WTC11 (cell line): Measurements from ENCODE around the gene AP1S1. TPM values are rescaled to one million over a fixed set of nuclear protein-coding genes. Genes with fewer than 3 reads are reported as not detected.

Experiments
- ATAC-seq: fragments of 200-7000 bp; cut with Tn5 transposase; 2 replicates; pipeline ENCODE4 v1.10.0; 2021; ENCODE audit warnings: mild to moderate bottlenecking, moderate library complexity
- CTCF ChIA-PET: fragments of 300-600 bp; sonication (Branson Sonifier 250); formaldehyde crosslinking; loops from one replicate; lab custom pipeline; 2021; ENCODE audit warnings: antibody characterized with exemption; lab: Charles Lee
- POLR2A ChIA-PET: fragments of 350-600 bp; sonication (Branson Sonifier 250); formaldehyde crosslinking; loops from one replicate; lab custom pipeline; 2021; ENCODE audit warnings: antibody characterized with exemption; lab: Charles Lee
- DNase-seq: peaks from one replicate; pipeline ENCODE4 v3.0.0; 2021; ENCODE audit warnings: low spot score
- H3K27ac Mint-ChIP-seq: 2 replicates; pipeline ENCODE4 v1.8.0; 2021; ENCODE audit warnings: mixed read lengths
- H3K27me3 Mint-ChIP-seq: 2 replicates; pipeline ENCODE4 v1.8.0; 2021; ENCODE audit warnings: low read depth, mild to moderate bottlenecking, moderate library complexity, mixed read lengths
- H3K36me3 Mint-ChIP-seq: 2 replicates; pipeline ENCODE4 v1.8.0; 2021; ENCODE audit warnings: mixed read lengths
- H3K4me1 Mint-ChIP-seq: 2 replicates; pipeline ENCODE4 v1.8.0; 2022; ENCODE audit warnings: mixed read lengths
- H3K4me3 Mint-ChIP-seq: 2 replicates; pipeline ENCODE4 v1.8.0; 2021; ENCODE audit warnings: mild to moderate bottlenecking, moderate library complexity, mixed read lengths
- H3K9me3 Mint-ChIP-seq: 2 replicates; pipeline ENCODE4 v1.8.0; 2021; ENCODE audit warnings: mixed read lengths
- ZBTB21 ChIP-seq: sonication (generic); formaldehyde crosslinking; IDR thresholded peaks from 2 replicates; pipeline ENCODE4 v1.8.1; 2023; ENCODE audit warnings: mild to moderate bottlenecking, missing genetic modification reagents, borderline replicate concordance
- total RNA-seq: library from RNA; stranded (reverse); gene quantifications from 3 replicates; pipeline ENCODE4 v1.2.3, GENCODE V29; 2021
- TF ChIP-seq, protein P1 (sequence below): sonication (generic); formaldehyde crosslinking; IDR thresholded peaks from 2 replicates; pipeline ENCODE4 v1.8.1; 2022; ENCODE audit warnings: missing genetic modification reagents, borderline replicate concordance
- TF ChIP-seq, protein P2 (sequence below): sonication (generic); formaldehyde crosslinking; IDR thresholded peaks from 2 replicates; pipeline ENCODE4 v1.8.1; 2023; ENCODE audit warnings: mild to moderate bottlenecking, missing genetic modification reagents, moderate library complexity
- TF ChIP-seq, protein P3 (sequence below): sonication (generic); formaldehyde crosslinking; IDR thresholded peaks from 2 replicates; pipeline ENCODE4 v1.8.0; 2022; ENCODE audit warnings: mild to moderate bottlenecking, missing genetic modification reagents
- TF ChIP-seq, protein P4 (sequence below): sonication (generic); formaldehyde crosslinking; IDR thresholded peaks from 2 replicates; pipeline ENCODE4 v1.8.0; 2022; ENCODE audit warnings: mild to moderate bottlenecking, missing genetic modification reagents
- TF ChIP-seq, protein P5 (sequence below): sonication (generic); formaldehyde crosslinking; IDR thresholded peaks from 2 replicates; pipeline ENCODE4 v1.8.1; 2023; ENCODE audit warnings: mild to moderate bottlenecking, missing genetic modification reagents, moderate library complexity
- TF ChIP-seq, protein P6 (sequence below): sonication (generic); formaldehyde crosslinking; IDR thresholded peaks from 2 replicates; pipeline ENCODE4 v1.8.0; 2023; ENCODE audit warnings: mild to moderate bottlenecking, missing genetic modification reagents
- TF ChIP-seq, protein P7 (sequence below): fragments of 250-450 bp; sonication (Bioruptor Pico); IDR thresholded peaks from 2 replicates; pipeline ENCODE4 v1.8.0; 2021; ENCODE audit warnings: mild to moderate bottlenecking

The AP1S1 gene
- total RNA-seq, 1 experiment from 2014 or later, result 60.7 TPM

DNA sequence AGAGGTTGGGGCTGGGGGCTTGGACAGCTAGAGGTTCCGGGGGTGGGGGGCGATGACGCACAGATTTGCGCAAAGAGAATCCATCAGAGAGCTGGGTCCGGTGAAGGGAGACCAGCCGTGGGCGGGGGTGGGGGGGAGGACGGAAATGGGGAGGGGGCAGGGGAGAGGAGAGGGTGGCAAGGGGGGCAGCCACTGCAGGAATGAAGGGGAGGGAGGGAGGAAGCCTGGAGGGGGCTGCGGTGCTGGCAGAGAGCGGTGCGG is 12.3 kb downstream of the AP1S1 start:
- peak overlapping the region; percentile 81 for H3K4me3 Mint-ChIP-seq
- DNase-seq (no peak), ATAC-seq (no peak)
- H3K36me3 Mint-ChIP-seq, result no peaks in the 10 kb centered on the region
- TF ChIP-seq, protein P1, sequence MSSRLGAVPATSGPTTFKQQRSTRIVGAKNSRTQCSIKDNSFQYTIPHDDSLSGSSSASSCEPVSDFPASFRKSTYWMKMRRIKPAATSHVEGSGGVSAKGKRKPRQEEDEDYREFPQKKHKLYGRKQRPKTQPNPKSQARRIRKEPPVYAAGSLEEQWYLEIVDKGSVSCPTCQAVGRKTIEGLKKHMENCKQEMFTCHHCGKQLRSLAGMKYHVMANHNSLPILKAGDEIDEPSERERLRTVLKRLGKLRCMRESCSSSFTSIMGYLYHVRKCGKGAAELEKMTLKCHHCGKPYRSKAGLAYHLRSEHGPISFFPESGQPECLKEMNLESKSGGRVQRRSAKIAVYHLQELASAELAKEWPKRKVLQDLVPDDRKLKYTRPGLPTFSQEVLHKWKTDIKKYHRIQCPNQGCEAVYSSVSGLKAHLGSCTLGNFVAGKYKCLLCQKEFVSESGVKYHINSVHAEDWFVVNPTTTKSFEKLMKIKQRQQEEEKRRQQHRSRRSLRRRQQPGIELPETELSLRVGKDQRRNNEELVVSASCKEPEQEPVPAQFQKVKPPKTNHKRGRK (CRISPR knock-in tag), result no peak
- H3K27ac Mint-ChIP-seq, result no peak overlapping the region
- POLR2A ChIA-PET, result interaction anchor here (0.7 to 1.5 kb wide), 2 partner anchors 14 to 23 kb away, joined by 4 to 5 read pairs; no protein-coding TSS in a partner anchor
- CTCF ChIA-PET, result interaction anchor here (1.0 to 9.0 kb wide), 4 partner anchors 10 to 51 kb away, joined by 5 to 103 read pairs (median 24); partner anchors contain the start of genes PLOD3 and ZNHIT1
- no peaks in the 10 kb centered on the region for H3K9me3 Mint-ChIP-seq
- peaks cover 66% of the 10 kb centered on the region for H3K4me1 Mint-ChIP-seq
- H3K27me3 Mint-ChIP-seq, result peaks cover 80% of the 10 kb centered on the region

DNA sequence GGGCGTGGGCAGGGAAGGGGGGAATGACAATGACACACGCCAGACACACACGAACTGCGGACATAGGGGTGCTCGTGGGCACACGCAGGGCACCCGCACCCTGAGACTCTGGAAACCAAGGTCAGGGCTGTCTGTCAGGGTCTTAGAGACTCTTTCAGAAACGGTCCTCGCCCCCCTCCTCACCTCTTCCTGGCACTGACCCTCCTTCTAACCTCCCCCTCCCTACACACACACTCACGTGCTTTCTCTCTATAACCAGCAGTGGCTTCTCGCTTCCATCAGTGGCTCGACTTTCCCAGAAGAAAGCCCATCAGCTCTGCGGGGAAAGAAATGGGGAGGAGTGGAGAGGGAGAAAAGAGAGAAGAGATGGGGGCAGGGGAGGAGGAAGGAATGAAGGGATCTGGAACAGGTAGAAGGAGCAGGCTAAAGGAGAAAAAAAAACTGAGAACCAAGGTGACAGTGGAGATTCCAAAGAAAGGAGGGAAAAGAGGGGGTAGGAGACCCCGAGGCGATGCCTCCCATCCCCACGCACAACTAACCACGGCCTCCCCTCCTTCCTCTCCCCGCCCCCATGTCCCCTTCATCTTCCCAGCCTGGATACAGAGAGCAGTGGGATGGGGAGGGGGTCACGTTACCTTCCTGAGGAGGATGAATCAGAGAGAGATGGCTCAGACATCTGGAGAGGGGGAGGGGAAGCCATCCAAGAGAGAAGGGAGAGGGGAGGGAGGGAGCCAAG is 12.8 kb downstream of the AP1S1 start:
- Mint-ChIP-seq H3K27ac (no peak overlapping the region), H3K36me3 (no peaks in the 10 kb centered on the region), H3K9me3 (no peaks in the 10 kb centered on the region), H3K27me3 (peaks cover 84% of the 10 kb centered on the region), H3K4me3 (peak overlapping the region; percentile 81), H3K4me1 (peaks cover 67% of the 10 kb centered on the region)
- ChIA-PET CTCF (interaction anchor here (1.0 to 9.0 kb wide), 3 partner anchors 11 to 26 kb away, joined by 5 to 103 read pairs (median 41); no protein-coding TSS in a partner anchor), POLR2A (interaction anchor here (0.7 kb wide), 1 partner anchor 24 kb away, joined by 5 read pairs; no protein-coding TSS in a partner anchor)
- TF ChIP-seq, protein P1 (CRISPR knock-in tag), result peak; percentile 59; the same call in 1 of the 2 replicates
- TF ChIP-seq, protein P2, sequence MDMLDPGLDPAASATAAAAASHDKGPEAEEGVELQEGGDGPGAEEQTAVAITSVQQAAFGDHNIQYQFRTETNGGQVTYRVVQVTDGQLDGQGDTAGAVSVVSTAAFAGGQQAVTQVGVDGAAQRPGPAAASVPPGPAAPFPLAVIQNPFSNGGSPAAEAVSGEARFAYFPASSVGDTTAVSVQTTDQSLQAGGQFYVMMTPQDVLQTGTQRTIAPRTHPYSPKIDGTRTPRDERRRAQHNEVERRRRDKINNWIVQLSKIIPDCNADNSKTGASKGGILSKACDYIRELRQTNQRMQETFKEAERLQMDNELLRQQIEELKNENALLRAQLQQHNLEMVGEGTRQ (CRISPR knock-in tag), result peak; percentile 69
- TF ChIP-seq, protein P3, sequence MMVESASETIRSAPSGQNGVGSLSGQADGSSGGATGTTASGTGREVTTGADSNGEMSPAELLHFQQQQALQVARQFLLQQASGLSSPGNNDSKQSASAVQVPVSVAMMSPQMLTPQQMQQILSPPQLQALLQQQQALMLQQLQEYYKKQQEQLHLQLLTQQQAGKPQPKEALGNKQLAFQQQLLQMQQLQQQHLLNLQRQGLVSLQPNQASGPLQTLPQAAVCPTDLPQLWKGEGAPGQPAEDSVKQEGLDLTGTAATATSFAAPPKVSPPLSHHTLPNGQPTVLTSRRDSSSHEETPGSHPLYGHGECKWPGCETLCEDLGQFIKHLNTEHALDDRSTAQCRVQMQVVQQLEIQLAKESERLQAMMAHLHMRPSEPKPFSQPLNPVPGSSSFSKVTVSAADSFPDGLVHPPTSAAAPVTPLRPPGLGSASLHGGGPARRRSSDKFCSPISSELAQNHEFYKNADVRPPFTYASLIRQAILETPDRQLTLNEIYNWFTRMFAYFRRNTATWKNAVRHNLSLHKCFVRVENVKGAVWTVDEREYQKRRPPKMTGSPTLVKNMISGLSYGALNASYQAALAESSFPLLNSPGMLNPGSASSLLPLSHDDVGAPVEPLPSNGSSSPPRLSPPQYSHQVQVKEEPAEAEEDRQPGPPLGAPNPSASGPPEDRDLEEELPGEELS (CRISPR knock-in tag), result no peak
- TF ChIP-seq, protein P4, sequence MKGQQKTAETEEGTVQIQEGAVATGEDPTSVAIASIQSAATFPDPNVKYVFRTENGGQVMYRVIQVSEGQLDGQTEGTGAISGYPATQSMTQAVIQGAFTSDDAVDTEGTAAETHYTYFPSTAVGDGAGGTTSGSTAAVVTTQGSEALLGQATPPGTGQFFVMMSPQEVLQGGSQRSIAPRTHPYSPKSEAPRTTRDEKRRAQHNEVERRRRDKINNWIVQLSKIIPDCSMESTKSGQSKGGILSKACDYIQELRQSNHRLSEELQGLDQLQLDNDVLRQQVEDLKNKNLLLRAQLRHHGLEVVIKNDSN (CRISPR knock-in tag), result peak; percentile 70; the same call in 1 of the 2 replicates
- TF ChIP-seq, protein P5, sequence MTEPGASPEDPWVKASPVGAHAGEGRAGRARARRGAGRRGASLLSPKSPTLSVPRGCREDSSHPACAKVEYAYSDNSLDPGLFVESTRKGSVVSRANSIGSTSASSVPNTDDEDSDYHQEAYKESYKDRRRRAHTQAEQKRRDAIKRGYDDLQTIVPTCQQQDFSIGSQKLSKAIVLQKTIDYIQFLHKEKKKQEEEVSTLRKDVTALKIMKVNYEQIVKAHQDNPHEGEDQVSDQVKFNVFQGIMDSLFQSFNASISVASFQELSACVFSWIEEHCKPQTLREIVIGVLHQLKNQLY, result no peak
- TF ChIP-seq, protein P6, sequence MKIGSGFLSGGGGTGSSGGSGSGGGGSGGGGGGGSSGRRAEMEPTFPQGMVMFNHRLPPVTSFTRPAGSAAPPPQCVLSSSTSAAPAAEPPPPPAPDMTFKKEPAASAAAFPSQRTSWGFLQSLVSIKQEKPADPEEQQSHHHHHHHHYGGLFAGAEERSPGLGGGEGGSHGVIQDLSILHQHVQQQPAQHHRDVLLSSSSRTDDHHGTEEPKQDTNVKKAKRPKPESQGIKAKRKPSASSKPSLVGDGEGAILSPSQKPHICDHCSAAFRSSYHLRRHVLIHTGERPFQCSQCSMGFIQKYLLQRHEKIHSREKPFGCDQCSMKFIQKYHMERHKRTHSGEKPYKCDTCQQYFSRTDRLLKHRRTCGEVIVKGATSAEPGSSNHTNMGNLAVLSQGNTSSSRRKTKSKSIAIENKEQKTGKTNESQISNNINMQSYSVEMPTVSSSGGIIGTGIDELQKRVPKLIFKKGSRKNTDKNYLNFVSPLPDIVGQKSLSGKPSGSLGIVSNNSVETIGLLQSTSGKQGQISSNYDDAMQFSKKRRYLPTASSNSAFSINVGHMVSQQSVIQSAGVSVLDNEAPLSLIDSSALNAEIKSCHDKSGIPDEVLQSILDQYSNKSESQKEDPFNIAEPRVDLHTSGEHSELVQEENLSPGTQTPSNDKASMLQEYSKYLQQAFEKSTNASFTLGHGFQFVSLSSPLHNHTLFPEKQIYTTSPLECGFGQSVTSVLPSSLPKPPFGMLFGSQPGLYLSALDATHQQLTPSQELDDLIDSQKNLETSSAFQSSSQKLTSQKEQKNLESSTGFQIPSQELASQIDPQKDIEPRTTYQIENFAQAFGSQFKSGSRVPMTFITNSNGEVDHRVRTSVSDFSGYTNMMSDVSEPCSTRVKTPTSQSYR (CRISPR knock-in tag), result peak; percentile 91
- no peak for TF ChIP-seq ZBTB21 (CRISPR knock-in tag)
- TF ChIP-seq, protein P7, sequence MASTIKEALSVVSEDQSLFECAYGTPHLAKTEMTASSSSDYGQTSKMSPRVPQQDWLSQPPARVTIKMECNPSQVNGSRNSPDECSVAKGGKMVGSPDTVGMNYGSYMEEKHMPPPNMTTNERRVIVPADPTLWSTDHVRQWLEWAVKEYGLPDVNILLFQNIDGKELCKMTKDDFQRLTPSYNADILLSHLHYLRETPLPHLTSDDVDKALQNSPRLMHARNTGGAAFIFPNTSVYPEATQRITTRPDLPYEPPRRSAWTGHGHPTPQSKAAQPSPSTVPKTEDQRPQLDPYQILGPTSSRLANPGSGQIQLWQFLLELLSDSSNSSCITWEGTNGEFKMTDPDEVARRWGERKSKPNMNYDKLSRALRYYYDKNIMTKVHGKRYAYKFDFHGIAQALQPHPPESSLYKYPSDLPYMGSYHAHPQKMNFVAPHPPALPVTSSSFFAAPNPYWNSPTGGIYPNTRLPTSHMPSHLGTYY (CRISPR knock-in tag), result no peak
- ATAC-seq (peak; percentile 11), DNase-seq (peak; percentile 73)
